H54 (cell line): ENCODE results near the gene LRMDA.

Experiments used
- DNase-seq: peaks from one replicate; pipeline ENCODE4 v3.0.0; 2011; ENCODE audit warnings: low spot score, mixed read lengths; ENCODE audit not compliant: insufficient read length
- FAIRE-seq: peaks from 3 replicates; lab custom pipeline; 2011; peaks lifted over from hg19 to GRCh38; lab: Jason Lieb, UNC
- POLR2A ChIP-seq: IDR thresholded peaks from 2 replicates; pipeline ENCODE4 v1.6.1; 2011; ENCODE audit warnings: low read depth, mild to moderate bottlenecking, low read length

LRMDA gene

GRCh38 chr10:76463111-76463510 lies 1031.7 kb downstream of the LRMDA start:
- TF ChIP-seq POLR2A: no peak
- no peak for FAIRE-seq
- DNase-seq: no peak

- no peak for TF ChIP-seq POLR2A
- no peak for DNase-seq
- no peak for FAIRE-seq
These were observed 1035.5 kb downstream of the LRMDA start for GRCh38 chr10:76466836-76467503.

- no peak for FAIRE-seq
- no peak for TF ChIP-seq POLR2A
These were observed 1038.3 kb downstream of the LRMDA start for GRCh38 chr10:76469675-76470074.

GRCh38 chr10:76479103-76479790 lies 1047.8 kb downstream of the LRMDA start:
- DNase-seq: no peak
- no peak for TF ChIP-seq POLR2A
- no peak for FAIRE-seq

More at GRCh38 chr10:76469675-76470074, 1038.3 kb downstream of the LRMDA start:
- no peak for DNase-seq

- DNase-seq (no peak), FAIRE-seq (no peak)
- no peak for TF ChIP-seq POLR2A
These were observed 1049.8 kb downstream of the LRMDA start for GRCh38 chr10:76481178-76481577.

- DNase-seq: no peak
- TF ChIP-seq POLR2A: no peak
- FAIRE-seq: peak; percentile 6
These were observed 1056.2 kb downstream of the LRMDA start for GRCh38 chr10:76487582-76487981.

GRCh38 chr10:76488602-76489001 lies 1057.2 kb downstream of the LRMDA start:
- FAIRE-seq (no peak), DNase-seq (no peak)
- no peak for TF ChIP-seq POLR2A

- FAIRE-seq (no peak), DNase-seq (no peak)
- no peak for TF ChIP-seq POLR2A
These were observed 1059.8 kb downstream of the LRMDA start for GRCh38 chr10:76491216-76491615.

- FAIRE-seq: no peak
- DNase-seq: no peak
- TF ChIP-seq POLR2A: no peak
These were observed 1060.6 kb downstream of the LRMDA start for GRCh38 chr10:76492026-76492425.

- TF ChIP-seq POLR2A: no peak
- no peak for FAIRE-seq
- DNase-seq: no peak
These were observed 1061.5 kb downstream of the LRMDA start for GRCh38 chr10:76492678-76493472.

GRCh38 chr10:76497666-76498065 lies 1066.2 kb downstream of the LRMDA start:
- DNase-seq (no peak), FAIRE-seq (no peak)
- no peak for TF ChIP-seq POLR2A

GRCh38 chr10:76504823-76505222 lies 1073.4 kb downstream of the LRMDA start:
- TF ChIP-seq POLR2A: no peak
- FAIRE-seq (no peak), DNase-seq (no peak)

GRCh38 chr10:76509446-76509845 lies 1078.0 kb downstream of the LRMDA start:
- FAIRE-seq: no peak
- DNase-seq: no peak
- no peak for TF ChIP-seq POLR2A

- FAIRE-seq: no peak
- TF ChIP-seq POLR2A: no peak
- no peak for DNase-seq
These were observed 1082.9 kb downstream of the LRMDA start for GRCh38 chr10:76514321-76514720.
